SKM-1 (cell line): ENCODE measurements around the gene CDH4.

ENCODE experiments used
- DNase-seq: peaks from one replicate; lab custom pipeline; 2025; ENCODE audit not compliant: unreplicated experiment; lab: John Stamatoyannopoulos, UW

The CDH4 gene

DNA sequence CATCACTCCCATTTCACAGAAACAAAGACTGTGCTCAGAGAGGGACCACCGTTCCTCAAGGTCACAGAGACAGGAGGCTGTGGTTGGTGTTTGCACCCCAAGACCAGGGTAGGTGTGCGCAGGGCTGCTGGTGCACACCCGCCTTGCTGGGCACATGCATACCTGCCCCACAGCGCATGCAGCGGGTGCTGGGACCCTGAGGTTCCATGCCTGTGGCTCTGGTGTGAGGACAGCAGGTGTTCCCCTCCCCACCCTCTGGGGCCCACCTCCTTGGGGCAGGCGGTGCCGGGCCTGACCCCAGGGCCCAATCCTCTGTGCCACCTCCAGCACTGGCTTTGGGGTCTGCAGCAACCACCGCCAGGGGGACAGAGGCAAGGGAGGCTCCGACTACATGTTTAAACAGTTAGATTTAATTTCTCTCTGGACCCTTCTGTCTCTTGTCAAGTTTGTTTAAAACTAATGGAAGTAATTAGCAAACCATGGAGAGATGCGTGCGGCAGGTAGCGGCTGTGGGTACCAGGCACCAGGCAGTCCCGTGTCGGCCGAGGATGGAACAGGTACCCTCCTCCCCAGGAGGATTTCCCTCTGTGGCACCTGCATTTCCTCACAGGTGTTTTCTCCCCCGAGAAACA is 485.9 kb downstream of the CDH4 start:
- no peak for DNase-seq

DNA sequence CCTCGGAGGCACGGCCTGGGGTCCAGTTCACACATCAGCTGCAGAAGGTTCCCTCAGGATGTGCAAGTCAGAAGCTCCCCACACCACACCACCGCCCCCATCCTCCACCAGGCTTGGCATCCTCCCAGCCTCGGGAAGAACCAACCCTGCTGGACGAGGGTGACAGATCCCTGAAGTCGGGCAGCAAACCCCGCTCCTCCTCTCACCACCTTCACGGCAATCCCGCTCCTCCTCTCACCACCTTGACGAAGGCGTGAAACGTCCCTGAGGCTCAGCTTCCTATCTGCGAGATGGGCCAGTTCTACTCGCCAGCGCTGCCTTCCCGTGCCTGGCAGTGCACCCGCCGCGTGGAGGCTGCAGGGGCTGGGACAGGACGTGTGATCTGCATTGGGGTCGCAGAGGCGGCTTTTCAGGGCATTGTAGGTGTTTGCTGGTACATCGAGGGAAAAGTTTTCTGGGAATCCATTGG is 486.6 kb downstream of the CDH4 start:
- DNase-seq: no peak

DNA sequence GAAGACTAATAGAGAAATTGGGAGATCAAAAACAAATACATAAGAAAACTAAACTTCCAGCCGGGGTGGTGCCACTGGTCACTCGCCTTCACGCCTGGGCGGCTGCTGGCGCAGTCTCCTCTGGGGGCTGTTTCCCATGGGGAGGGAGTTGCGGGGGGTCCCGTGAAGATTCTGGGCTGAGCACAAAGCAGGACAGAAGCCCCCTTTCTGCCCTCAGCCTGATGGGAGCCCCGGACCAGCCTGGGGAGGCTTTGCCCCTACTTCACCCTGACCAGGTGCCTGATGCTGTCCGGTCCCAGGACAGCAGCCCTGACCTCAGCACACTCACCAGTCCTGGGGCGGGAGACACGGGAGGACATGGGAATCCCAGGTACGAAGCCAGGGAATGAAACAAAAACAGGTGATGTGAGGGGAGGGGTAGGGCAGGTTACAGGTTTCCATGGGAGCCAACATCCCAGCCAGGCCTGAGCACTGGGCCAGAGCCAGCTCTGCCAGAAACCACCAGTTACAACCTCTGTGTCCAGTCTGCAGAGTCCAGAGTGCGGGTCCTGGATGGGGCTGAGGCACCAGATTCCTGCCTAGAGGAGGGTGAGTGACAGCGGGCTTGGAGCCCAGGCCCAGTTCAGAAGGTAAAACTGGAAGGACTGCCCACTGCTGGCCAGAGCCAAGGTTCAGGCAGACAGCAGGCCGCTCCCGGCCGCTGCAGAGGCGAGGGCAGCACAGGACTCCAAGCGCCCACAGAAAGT is 487.2 kb downstream of the CDH4 start:
- DNase-seq: no peak

- no peak for DNase-seq
Measured at GRCh38 chr20:61739832-61740118, 487.7 kb downstream of the CDH4 start.

GRCh38 chr20:61742097-61742825 is 490.2 kb downstream of the CDH4 start:
- no peak for DNase-seq

GRCh38 chr20:61743606-61744005 is 491.5 kb downstream of the CDH4 start:
- DNase-seq: no peak

DNA sequence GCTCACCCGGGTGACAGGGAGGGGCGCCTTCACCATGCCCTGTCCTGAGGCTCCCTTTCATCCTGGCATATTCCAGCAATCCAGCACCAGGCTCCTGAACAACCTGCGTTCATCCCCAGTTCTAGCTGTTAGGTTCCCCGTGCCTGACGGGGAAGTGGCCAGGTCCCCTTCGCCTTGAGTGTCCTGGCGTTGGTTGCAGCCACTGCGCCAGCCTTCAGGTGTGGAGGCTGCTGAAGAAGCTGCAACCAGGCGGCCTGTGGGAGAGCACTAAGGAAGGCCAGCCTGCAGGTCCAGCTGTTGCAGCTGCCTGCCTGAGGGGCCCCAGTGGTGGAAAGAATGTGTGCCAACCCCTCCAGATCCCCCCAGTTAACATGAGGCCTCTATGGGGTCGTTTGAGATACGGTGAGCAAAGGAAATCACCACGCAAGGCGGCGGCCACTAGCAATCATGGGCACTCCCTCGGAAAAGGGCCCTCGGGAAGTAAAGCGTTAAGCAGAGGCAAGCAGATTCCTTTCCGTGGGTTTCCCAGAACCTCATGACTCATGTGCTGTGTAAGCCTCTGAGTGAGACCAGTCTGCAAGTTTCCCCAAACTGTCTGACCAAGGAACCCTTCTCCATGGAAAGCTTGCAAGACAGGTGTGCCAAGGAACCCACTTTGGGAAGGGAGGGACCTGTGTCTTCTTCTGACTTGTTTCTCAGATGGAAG is 492.8 kb downstream of the CDH4 start:
- no peak for DNase-seq

DNA sequence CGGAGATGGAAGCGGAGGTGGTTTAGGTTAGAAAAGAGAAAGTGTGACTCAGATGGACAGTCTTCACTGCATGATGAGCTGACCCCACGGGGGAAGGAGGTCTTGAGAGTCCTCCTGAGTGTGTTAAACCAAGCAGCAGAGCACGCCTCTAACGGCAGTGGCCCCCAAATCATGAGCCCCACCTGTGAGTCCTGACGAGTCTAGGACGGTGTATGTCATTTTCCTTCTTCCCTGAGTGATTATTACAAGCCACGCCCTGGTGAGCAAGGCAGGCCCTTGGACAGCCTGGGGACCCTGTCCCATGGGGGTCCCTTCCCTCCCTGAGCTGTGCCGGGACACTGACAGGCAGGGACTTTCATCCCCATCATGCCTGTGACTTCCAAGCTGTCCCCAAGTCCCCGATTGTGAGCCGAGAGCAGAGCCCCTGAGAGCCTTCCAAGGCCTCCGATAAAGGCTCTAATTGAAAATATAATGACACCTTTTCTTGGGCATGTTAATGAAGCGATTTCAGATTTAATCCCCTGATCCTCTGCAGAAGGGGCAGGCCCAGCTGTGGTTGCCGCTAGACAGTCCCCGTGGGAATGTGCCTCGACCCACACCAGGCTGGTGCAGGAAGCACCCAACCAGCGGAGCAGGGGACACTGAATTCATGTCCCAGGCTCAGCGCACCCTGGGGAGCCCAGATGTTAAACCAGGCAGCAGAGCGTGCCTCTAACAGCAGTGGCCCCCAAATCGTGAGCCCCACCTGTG is 493.5 kb downstream of the CDH4 start:
- DNase-seq: no peak

GRCh38 chr20:61746147-61746646 is 494.1 kb downstream of the CDH4 start:
- no peak for DNase-seq

GRCh38 chr20:61746781-61747180 is 494.7 kb downstream of the CDH4 start:
- DNase-seq: no peak

DNA sequence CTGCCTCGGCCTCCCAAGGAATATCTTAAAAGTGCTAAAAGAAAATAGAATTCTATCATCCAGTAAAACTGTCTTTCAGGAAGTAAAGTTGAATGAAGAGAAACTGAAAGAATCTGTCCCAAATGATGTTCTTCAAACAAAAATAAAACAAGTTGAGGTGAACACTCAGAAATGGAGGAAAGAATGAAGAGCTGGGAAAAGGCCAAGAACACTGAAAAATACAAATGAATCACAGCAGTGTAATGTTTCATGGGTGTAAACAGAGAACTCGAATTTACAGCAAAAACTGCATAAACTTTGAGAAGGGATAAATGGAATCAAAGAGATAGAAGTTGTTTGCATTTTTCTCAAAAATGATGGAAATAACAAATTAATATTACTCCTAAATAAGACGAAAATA is 496.3 kb downstream of the CDH4 start:
- no peak for DNase-seq

DNA sequence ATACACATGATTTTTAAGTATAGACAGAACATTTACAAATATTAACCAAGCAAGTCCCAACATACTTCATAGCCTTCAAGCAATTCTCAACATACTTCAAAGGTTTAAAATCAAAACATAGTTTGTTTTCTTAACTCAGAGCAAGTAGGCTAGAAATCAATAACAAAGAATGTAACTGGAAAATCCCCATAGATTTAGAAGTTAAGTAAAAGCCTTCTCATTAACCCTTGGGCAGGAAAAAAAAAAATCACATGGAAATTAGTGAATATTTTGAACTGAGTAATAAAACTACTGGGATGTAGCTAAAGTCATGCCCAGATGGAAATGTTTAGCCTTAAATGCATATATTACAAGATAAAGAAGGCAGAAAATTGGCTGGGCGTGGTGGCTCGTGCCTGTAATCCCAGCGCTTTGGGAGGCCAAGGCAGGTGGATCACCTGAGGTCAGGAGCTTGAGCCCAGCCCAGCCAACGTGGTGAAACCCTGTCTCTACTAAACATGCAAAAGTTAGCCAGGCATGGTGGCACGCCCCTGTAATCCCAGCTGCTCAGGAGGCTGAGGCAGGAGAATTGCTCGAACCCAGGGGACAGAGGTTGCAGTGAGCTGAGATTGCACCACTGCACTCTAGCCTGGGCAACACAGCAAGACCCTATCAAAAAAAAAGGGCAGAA is 497.5 kb downstream of the CDH4 start:
- DNase-seq: no peak

DNA sequence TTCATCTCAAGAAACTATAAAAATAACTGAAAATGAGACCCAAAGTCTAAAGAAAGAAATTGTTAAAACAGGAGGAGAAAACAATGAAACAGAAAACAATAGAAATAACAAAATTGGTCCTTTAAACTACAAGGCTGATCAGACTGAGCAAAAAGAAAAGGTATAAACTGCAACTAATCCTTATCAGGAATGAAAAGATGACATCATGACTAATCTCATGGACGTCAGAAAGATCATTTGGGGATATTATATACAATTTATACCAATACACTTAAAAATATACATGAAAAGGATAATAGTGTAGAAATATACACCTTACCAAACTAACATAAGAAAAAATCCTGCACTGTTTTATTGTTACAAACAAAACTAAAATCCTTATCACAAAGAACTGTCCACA is 498.0 kb downstream of the CDH4 start:
- DNase-seq: no peak

DNA sequence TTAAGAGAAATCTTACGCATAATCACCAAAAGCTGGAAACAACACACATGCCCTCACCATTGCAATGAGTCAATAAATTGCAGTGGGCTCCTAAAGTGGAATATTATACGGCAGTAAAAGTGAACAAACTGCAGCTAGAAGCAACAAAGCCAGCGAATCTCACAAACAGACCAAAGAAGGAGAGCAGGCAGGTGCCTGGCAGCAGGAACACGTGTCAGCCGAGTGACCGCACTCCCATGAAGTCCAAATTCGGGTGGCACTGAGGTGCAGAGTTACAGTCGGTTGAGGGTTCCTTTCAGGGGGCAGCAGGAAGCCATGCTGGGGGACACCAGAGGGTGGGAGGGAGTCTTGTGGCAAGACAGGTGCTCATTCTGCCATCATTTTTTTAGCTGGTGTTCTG is 500.5 kb downstream of the CDH4 start:
- no peak for DNase-seq

DNA sequence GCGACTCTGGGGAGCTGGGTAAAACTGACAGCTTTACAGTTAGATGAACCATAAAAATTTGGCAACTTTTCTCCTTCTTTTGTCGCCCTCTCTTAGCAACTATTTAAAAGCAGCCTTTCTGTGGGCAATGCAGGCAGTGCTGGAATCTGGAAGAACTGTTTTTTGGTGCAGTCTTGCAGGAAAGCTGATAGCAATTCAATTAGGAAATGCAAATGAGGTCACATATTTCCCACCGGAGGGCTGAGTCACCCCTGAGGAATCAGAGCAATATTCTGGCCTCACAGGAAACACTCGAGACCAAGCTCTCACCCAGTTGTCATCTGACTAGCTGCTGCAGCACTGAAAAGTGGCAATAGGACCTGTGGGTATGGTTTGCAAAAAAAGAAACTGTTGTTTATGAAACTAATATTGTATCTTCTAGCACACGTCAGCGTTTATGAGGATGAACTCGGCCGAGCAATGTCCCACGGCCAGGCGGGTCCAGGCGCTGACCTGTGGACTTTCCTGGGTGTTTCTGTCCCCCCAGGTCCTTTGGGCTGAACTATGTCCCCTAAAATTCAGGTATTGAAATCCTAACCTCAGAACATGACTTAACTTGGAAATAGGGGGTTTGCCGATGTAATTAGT is 501.4 kb downstream of the CDH4 start:
- DNase-seq: no peak

- no peak for DNase-seq
Measured at GRCh38 chr20:61753987-61754956, 502.2 kb downstream of the CDH4 start.

DNA sequence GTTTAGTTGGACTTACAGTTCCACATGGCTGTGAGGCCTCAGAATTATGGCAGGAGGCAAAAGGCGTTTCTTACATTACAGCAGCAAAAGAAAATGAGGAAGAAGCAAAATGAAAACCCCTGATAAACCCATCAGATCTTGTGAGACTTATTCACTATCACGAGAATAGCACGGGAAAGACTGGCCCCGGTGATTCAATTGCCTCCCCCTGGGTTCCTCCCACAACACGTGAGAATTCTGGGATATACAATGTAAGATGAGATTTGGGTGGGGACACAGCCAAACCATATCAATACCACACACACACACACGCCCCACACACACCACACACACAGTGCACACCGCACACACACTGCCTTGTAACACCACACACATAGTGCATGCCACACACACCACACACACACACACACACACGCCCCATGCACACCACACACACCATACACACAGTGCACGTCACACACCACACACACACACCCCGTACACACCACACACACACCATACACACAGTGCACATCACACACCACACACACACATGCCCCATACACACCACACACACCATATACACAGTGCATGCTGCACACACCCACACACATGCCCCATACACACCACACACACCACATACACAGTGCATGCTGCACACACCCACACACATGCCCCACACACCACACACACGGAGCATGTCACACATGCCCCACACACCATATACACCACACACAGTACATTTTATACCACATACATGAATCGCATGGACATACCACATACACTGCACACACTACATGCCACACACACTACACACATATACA is 503.1 kb downstream of the CDH4 start:
- DNase-seq: no peak
